H9 (cell line): ENCODE results near the gene TMEM44. TPM values are rescaled to one million over a fixed set of nuclear protein-coding genes. Genes with fewer than 3 reads are reported as not detected.

Experiments
- DNase-seq: peaks from one replicate; pipeline ENCODE4 v3.0.0-alpha.2; 2017
- H2AFZ ChIP-seq: one replicate; pipeline ENCODE4 v1.6.1; 2013; ENCODE audit warnings: mild to moderate bottlenecking, low read length, control low read depth, moderate library complexity
- H2AK5ac ChIP-seq: 2 replicates; pipeline ENCODE4 v1.6.1; 2013; ENCODE audit warnings: low read length, control low read depth, mixed read lengths; ENCODE audit not compliant: insufficient read length
- H2BK120ac ChIP-seq: one replicate; pipeline ENCODE4 v1.6.1; 2013; ENCODE audit warnings: low read depth, mild to moderate bottlenecking, low read length, control low read depth, inconsistent platforms; ENCODE audit not compliant: poor library complexity, severe bottlenecking
- H2BK12ac ChIP-seq: 2 replicates; pipeline ENCODE4 v1.6.1; 2013; ENCODE audit warnings: low read length, control low read depth, mixed read lengths, low read depth; ENCODE audit not compliant: insufficient read length
- H2BK15ac ChIP-seq: 2 replicates; pipeline ENCODE4 v1.6.1; 2013; ENCODE audit warnings: low read depth, low read length, control low read depth
- H2BK20ac ChIP-seq: one replicate; pipeline ENCODE4 v1.6.1; 2013; ENCODE audit warnings: low read depth, mild to moderate bottlenecking, low read length, control low read depth, inconsistent platforms; ENCODE audit not compliant: poor library complexity, severe bottlenecking
- H2BK5ac ChIP-seq: 2 replicates; pipeline ENCODE4 v1.6.1; 2013; ENCODE audit warnings: low read length, control low read depth, mixed read lengths; ENCODE audit not compliant: insufficient read length
- H3K14ac ChIP-seq: 2 replicates; pipeline ENCODE4 v1.6.1; 2013; ENCODE audit warnings: low read length, control low read depth; ENCODE audit not compliant: insufficient read depth
- H3K18ac ChIP-seq: 2 replicates; pipeline ENCODE4 v1.6.1; 2013; ENCODE audit warnings: low read depth, mild to moderate bottlenecking, mixed read lengths, low read length, control low read depth; ENCODE audit not compliant: insufficient read length
- H3K23ac ChIP-seq: 2 replicates; pipeline ENCODE4 v1.6.1; 2013; ENCODE audit warnings: low read length, control low read depth, mixed read lengths, low read depth; ENCODE audit not compliant: insufficient read length
- H3K23me2 ChIP-seq: 2 replicates; pipeline ENCODE4 v1.6.1; 2013; ENCODE audit warnings: low read depth, mild to moderate bottlenecking, mixed read lengths, low read length, control low read depth; ENCODE audit not compliant: insufficient read length, poor library complexity, severe bottlenecking
- H3K27ac ChIP-seq: 2 replicates; pipeline ENCODE4 v1.5.1; 2013; ENCODE audit warnings: low read length, control low read depth, mixed read lengths, low read depth; ENCODE audit not compliant: insufficient read length
- H3K27me3 ChIP-seq: 2 replicates; pipeline ENCODE4 v1.6.1; 2013; ENCODE audit warnings: low read length, control low read depth, inconsistent platforms; ENCODE audit not compliant: insufficient read depth
- H3K4ac ChIP-seq: 2 replicates; pipeline ENCODE4 v1.6.1; 2013; ENCODE audit warnings: low read depth, mild to moderate bottlenecking, control low read depth, inconsistent platforms, low read length, moderate library complexity
- H3K4me1 ChIP-seq: 2 replicates; pipeline ENCODE4 v1.6.1; 2013; ENCODE audit warnings: low read length, control low read depth, inconsistent platforms; ENCODE audit not compliant: insufficient read depth
- H3K4me2 ChIP-seq: 2 replicates; pipeline ENCODE4 v1.6.1; 2013; ENCODE audit warnings: low read length, control low read depth, mixed read lengths; ENCODE audit not compliant: insufficient read length, insufficient read depth
- H3K56ac ChIP-seq: 2 replicates; pipeline ENCODE4 v1.6.1; 2013; ENCODE audit warnings: low read depth, mild to moderate bottlenecking, mixed read lengths, low read length, control low read depth; ENCODE audit not compliant: insufficient read length
- H3K79me1 ChIP-seq: 2 replicates; pipeline ENCODE4 v1.6.1; 2013; ENCODE audit warnings: low read depth, mild to moderate bottlenecking, moderate library complexity, low read length, control low read depth, inconsistent platforms; ENCODE audit not compliant: insufficient read depth, poor library complexity, severe bottlenecking
- H3K79me2 ChIP-seq: 2 replicates; pipeline ENCODE4 v1.6.1; 2013; ENCODE audit warnings: low read length, control low read depth, inconsistent platforms; ENCODE audit not compliant: insufficient read depth
- H3K9ac ChIP-seq: 2 replicates; pipeline ENCODE4 v1.6.1; 2013; ENCODE audit warnings: low read length, control low read depth, mixed read lengths; ENCODE audit not compliant: insufficient read length; ENCODE audit errors: extremely low read depth
- H3K9me3 ChIP-seq: one replicate; pipeline ENCODE4 v1.6.1; 2013; ENCODE audit warnings: low read depth, low read length, inconsistent platforms; ENCODE audit not compliant: control insufficient read depth
- H3T11ph ChIP-seq: one replicate; pipeline ENCODE4 v1.6.1; 2013; ENCODE audit warnings: mild to moderate bottlenecking, low read length, control low read depth, inconsistent platforms
- H4K20me1 ChIP-seq: one replicate; pipeline ENCODE4 v1.6.1; 2013; ENCODE audit not compliant: control insufficient read depth, insufficient read length, insufficient read depth
- H4K5ac ChIP-seq: 2 replicates; pipeline ENCODE4 v1.6.1; 2013; ENCODE audit warnings: low read depth, mild to moderate bottlenecking, mixed read lengths, low read length, control low read depth; ENCODE audit not compliant: insufficient read length
- H4K8ac ChIP-seq: replicated peaks from 2 replicates; pipeline ENCODE4 v1.6.1; 2013; ENCODE audit warnings: low read length, control low read depth, mixed read lengths, low read depth; ENCODE audit not compliant: insufficient read length
- H4K91ac ChIP-seq: 2 replicates; pipeline ENCODE4 v1.6.1; 2013; ENCODE audit warnings: low read depth, mild to moderate bottlenecking, moderate library complexity, mixed read lengths, low read length, control low read depth; ENCODE audit not compliant: insufficient read length
- H3K27ac Mint-ChIP-seq, 3 experiments: 2 replicates in 2 of 3; 3 replicates in 1 of 3; pipeline ENCODE4 v1.8.0; 2020 to 2021; ENCODE audit warnings: mixed read lengths in 3 of 3, mild to moderate bottlenecking in 1 of 3, moderate library complexity in 1 of 3
- H3K27me3 Mint-ChIP-seq: 2 replicates; pipeline ENCODE4 v1.8.0; 2021; ENCODE audit warnings: low read depth, mild to moderate bottlenecking, moderate library complexity, mixed read lengths
- H3K36me3 Mint-ChIP-seq, 3 experiments: 2 replicates in 2 of 3; 3 replicates in 1 of 3; pipeline ENCODE4 v1.8.0; 2020 to 2021; ENCODE audit warnings: low read depth in 3 of 3, mixed read lengths in 3 of 3; ENCODE audit not compliant: insufficient read depth in 1 of 3
- H3K4me1 Mint-ChIP-seq, 2 experiments: 2 replicates each; pipeline ENCODE4 v1.8.0; 2020; ENCODE audit warnings: mixed read lengths in 2 of 2
- H3K4me3 Mint-ChIP-seq, 2 experiments: 2 replicates in 1 of 2; 3 replicates in 1 of 2; pipeline ENCODE4 v1.8.0; 2020 to 2021; ENCODE audit warnings: mild to moderate bottlenecking in 2 of 2, mixed read lengths in 2 of 2, moderate library complexity in 1 of 2
- H3K9me3 Mint-ChIP-seq, 2 experiments: 2 replicates in 1 of 2; 3 replicates in 1 of 2; pipeline ENCODE4 v1.8.0; 2020; ENCODE audit warnings: mild to moderate bottlenecking in 2 of 2, mixed read lengths in 2 of 2, moderate library complexity in 1 of 2
- CTCF ChIP-seq: fragments of 200-600 bp; sonication (generic); conservative IDR thresholded peaks from 3 replicates; pipeline ENCODE4 v1.8.0; 2021; ENCODE audit warnings: antibody characterized with exemption, mild to moderate bottlenecking
- WGBS: extraction: QIAGEN DNeasy Blood & Tissue Kit; methylation state at CpG from one replicate; pipeline ENCODE4 v1.1.7; 2013; ENCODE audit warnings: missing lambda C conversion rate, low lambda C conversion rate, mixed read lengths; ENCODE audit not compliant: insufficient read length; ENCODE audit errors: extremely low coverage; 5-methylcytosine and 5-hydroxymethylcytosine counted together
- total RNA-seq: library from RNA; stranded (reverse); gene quantifications from 2 replicates; pipeline ENCODE4 v1.2.1, GENCODE V29; 2021

TMEM44 gene
- total RNA-seq, 1 experiment from 2014 or later, result 19.8 TPM

DNA sequence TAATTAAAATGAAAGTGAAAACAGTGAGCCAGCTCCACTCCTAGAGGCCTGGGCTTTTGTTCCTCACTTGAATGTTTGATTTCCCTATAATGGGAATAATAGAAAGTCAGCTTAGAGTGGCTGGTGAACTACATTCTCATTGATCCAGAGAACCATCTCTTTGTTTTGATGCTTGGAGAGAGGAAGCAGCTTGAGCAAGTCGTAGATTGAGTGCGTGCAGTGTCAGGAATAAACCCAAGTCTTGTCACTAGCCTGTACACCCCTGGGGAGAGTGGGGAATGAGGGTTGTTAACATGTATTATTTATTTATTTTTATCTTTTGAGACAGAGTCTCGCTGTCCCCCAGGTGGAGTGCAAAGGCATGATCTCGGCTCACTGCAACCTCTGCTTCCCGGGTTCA, 39.7 kb upstream of the TMEM44 start:
- no peak for TF ChIP-seq CTCF
- Histone ChIP-seq H3K27ac (no peak overlapping the region), H2AK5ac (no peak overlapping the region), H3K9me3 (no peaks in the 10 kb centered on the region), H3K4me2 (peak overlapping the region; percentile 99), H2AFZ (no peak overlapping the region), H2BK5ac (no peak overlapping the region), H3K18ac (no peak overlapping the region), H4K8ac (no peak overlapping the region), H3K14ac (no peak overlapping the region), H3K79me1 (peaks cover 4% of the 10 kb centered on the region), H3K27me3 (no peaks in the 10 kb centered on the region), H2BK15ac (no peak overlapping the region), H3K9ac (peak overlapping the region; percentile 31), H3T11ph (no peak overlapping the region), H3K4ac (no peak overlapping the region), H4K91ac (no peak overlapping the region), H4K5ac (no peak overlapping the region), H2BK120ac (no peak overlapping the region), H3K23me2 (peaks cover 7% of the 10 kb centered on the region), H2BK20ac (no peak overlapping the region), H2BK12ac (no peak overlapping the region), H3K79me2 (peaks cover 12% of the 10 kb centered on the region; the same call in 1 of the 2 replicates), H3K56ac (no peak overlapping the region), H4K20me1 (no peaks in the 10 kb centered on the region), H3K4me1 (0 out of 2 replicates have a peak, but pooled peaks cover 2% of the 10 kb centered on the region), H3K23ac (no peak overlapping the region)
- peaks cover 9 to 13% of the 10 kb centered on the region in 2 experiments for H3K4me1 Mint-ChIP-seq
- WGBS, result no CpG with 5 or more reads among the region's 5 CpGs
- peaks cover 3 to 16% (median 16%) of the 10 kb centered on the region in 3 experiments; a peak in 6 of 7 replicates for H3K36me3 Mint-ChIP-seq
- DNase-seq, result no peak
- no peak overlapping the region for H3K27ac Mint-ChIP-seq
- no peaks in the 10 kb centered on the region for H3K9me3 Mint-ChIP-seq
- H3K4me3 Mint-ChIP-seq, result peak overlapping the region; percentile 98 to 99
- H3K27me3 Mint-ChIP-seq, result peaks cover 40% of the 10 kb centered on the region
